Breast epithelium (tissue), 4 donors: Measurements from ENCODE around the gene CCT8. TPM values are rescaled to one million over a fixed set of nuclear protein-coding genes. Genes with fewer than 3 reads are reported as not detected.

Source experiments
- DNase-seq, 2 donors: peaks; one replicate each; pipeline ENCODE4 v3.0.0-alpha.2; 2019; ENCODE audit warnings: low spot score in 2 of 2
- H3K27ac ChIP-seq, 2 donors: fragments of 200-600 bp; sonication (generic) in 1 of 2; one replicate each; pipeline ENCODE4 v1.5.1; 2016 to 2019; ENCODE audit warnings: mild to moderate bottlenecking in 1 of 2
- H3K27me3 ChIP-seq, 2 donors: fragments of 200-600 bp; sonication (generic) in 1 of 2; one replicate each; pipeline versions ENCODE4 v1.5.1 to v1.6.0; 2017 to 2019; ENCODE audit warnings: control low read depth in 1 of 2, mild to moderate bottlenecking in 1 of 2
- H3K36me3 ChIP-seq: fragments of 200-600 bp; one replicate; pipeline ENCODE4 v1.5.1; 2019
- H3K4me1 ChIP-seq, 2 donors: fragments of 200-600 bp; sonication (generic); one replicate each; pipeline ENCODE4 v1.5.1; 2016 to 2019; ENCODE audit warnings: control low read depth in 1 of 2
- H3K4me3 ChIP-seq, 3 donors: fragments of 200-600 bp; sonication (generic); 1 replicate in 2 of 3; 2 replicates in 1 of 3; pipeline ENCODE4 v1.5.1; 2016 to 2019; ENCODE audit warnings: mild to moderate bottlenecking in 3 of 3, moderate library complexity in 2 of 3
- H3K9me3 ChIP-seq, 2 donors: fragments of 200-600 bp; sonication (generic) in 1 of 2; one replicate each; pipeline ENCODE4 v1.5.1; 2016 to 2019; ENCODE audit warnings: control low read depth in 1 of 2
- CTCF ChIP-seq, 3 donors: fragments of 450-650 bp; IDR thresholded peaks; one replicate each; pipeline ENCODE4 v1.5.1; 2016 to 2017; ENCODE audit warnings: antibody characterized with exemption in 3 of 3, mild to moderate bottlenecking in 3 of 3, moderate library complexity in 3 of 3
- POLR2A ChIP-seq: fragments of 450-650 bp; IDR thresholded peaks from one replicate; pipeline ENCODE4 v1.6.1; 2016; ENCODE audit warnings: antibody characterized with exemption, mild to moderate bottlenecking, moderate library complexity
- POLR2AphosphoS5 ChIP-seq, 3 donors: sonication (generic); formaldehyde crosslinking; IDR thresholded peaks; one replicate each; pipeline ENCODE4 v1.6.1; 2017; ENCODE audit warnings: antibody characterized with exemption in 3 of 3
- intact Hi-C: fragments of 100-400 bp; cut with DNase I; formaldehyde crosslinking; loops from one replicate; pipeline ENCODE4 v1.15.1; 2023; ENCODE audit warnings: low total_unique reads
- total RNA-seq, 3 donors: library from RNA; depleted of rRNA; stranded (reverse); fragments of >200 nt; gene quantifications; one replicate each; pipeline ENCODE4 v1.1.0, GENCODE V29; 2016

The CCT8 gene
- total RNA-seq, 3 donors from 2014 or later: 104 to 155 (median 121) TPM

- H3K4me1 ChIP-seq: peaks cover 0 to 11% of the 10 kb centered on the region in 2 donors
- H3K36me3 ChIP-seq: no peaks in the 10 kb centered on the region
- intact Hi-C loops: loop anchor here (5.0 kb wide), 1 partner anchor 1282 kb away; no protein-coding TSS in a partner anchor
- H3K9me3 ChIP-seq: no peaks in the 10 kb centered on the region
- H3K4me3 ChIP-seq: no peak overlapping the region
- DNase-seq: no peak
- no peaks in the 10 kb centered on the region for H3K27me3 ChIP-seq
- TF ChIP-seq POLR2A: no peak
- no peak for TF ChIP-seq POLR2AphosphoS5 (IDR thresholded peaks at IDR 0.05)
- no peak overlapping the region for H3K27ac ChIP-seq
Measured at GRCh38 chr21:29074783-29075182, 1.3 kb upstream of the CCT8 start.

GRCh38 chr21:29074007-29074376, 544 bp upstream of the CCT8 start:
- intact Hi-C loops: no loop called here
- TF ChIP-seq POLR2A (no peak), POLR2AphosphoS5 (IDR thresholded peaks at IDR 0.05) (no peak), CTCF (IDR thresholded peaks at IDR 0.05) (no peak)
- no peak for DNase-seq

GRCh38 chr21:29072873-29073221, 601 bp downstream of the CCT8 start:
- H3K9me3 ChIP-seq: no peaks in the 10 kb centered on the region
- peaks cover 0 to 11% of the 10 kb centered on the region in 2 donors for H3K4me1 ChIP-seq
- TF ChIP-seq POLR2AphosphoS5 (IDR thresholded peaks at IDR 0.05): no peak
- TF ChIP-seq POLR2A: no peak
- no peak for TF ChIP-seq CTCF (IDR thresholded peaks at IDR 0.05)
- DNase-seq: no peak
- H3K36me3 ChIP-seq: no peaks in the 10 kb centered on the region
- no peaks in the 10 kb centered on the region for H3K27me3 ChIP-seq
- intact Hi-C loops: no loop called here
- H3K4me3 ChIP-seq: peak overlapping the region; percentile 78 to 97 (median 96)
- peak overlapping the region; percentile 91 to 95 for H3K27ac ChIP-seq

More at GRCh38 chr21:29074007-29074376, 544 bp upstream of the CCT8 start:
- Histone ChIP-seq H3K4me3 (peak overlapping the region; percentile 78 to 97 (median 96)), H3K27me3 (no peaks in the 10 kb centered on the region), H3K36me3 (no peaks in the 10 kb centered on the region), H3K4me1 (peaks cover 0 to 11% of the 10 kb centered on the region in 2 donors), H3K9me3 (no peaks in the 10 kb centered on the region), H3K27ac (peak overlapping the region; percentile 91 to 95)

GRCh38 chr21:29064850-29065481, 8.5 kb downstream of the CCT8 start:
- Histone ChIP-seq H3K9me3 (no peaks in the 10 kb centered on the region), H3K27ac (no peak overlapping the region), H3K4me1 (no peaks in the 10 kb centered on the region), H3K36me3 (peaks cover 8% of the 10 kb centered on the region), H3K27me3 (no peaks in the 10 kb centered on the region), H3K4me3 (no peak overlapping the region)
- intact Hi-C loops: no loop called here
- TF ChIP-seq CTCF (IDR thresholded peaks at IDR 0.05): no peak
- no peak for DNase-seq

GRCh38 chr21:29056538-29057050, 16.9 kb downstream of the CCT8 start:
- TF ChIP-seq POLR2AphosphoS5 (IDR thresholded peaks at IDR 0.05): no peak
- no peak for TF ChIP-seq CTCF (IDR thresholded peaks at IDR 0.05)
- no peak for TF ChIP-seq POLR2A
- Histone ChIP-seq H3K36me3 (peaks cover 14% of the 10 kb centered on the region), H3K4me1 (no peaks in the 10 kb centered on the region), H3K27ac (no peak overlapping the region), H3K9me3 (no peaks in the 10 kb centered on the region), H3K4me3 (no peak overlapping the region), H3K27me3 (no peaks in the 10 kb centered on the region)
- intact Hi-C loops: no loop called here
- DNase-seq: no peak
